Measurements from ENCODE around the gene ITIH5.

DNA sequence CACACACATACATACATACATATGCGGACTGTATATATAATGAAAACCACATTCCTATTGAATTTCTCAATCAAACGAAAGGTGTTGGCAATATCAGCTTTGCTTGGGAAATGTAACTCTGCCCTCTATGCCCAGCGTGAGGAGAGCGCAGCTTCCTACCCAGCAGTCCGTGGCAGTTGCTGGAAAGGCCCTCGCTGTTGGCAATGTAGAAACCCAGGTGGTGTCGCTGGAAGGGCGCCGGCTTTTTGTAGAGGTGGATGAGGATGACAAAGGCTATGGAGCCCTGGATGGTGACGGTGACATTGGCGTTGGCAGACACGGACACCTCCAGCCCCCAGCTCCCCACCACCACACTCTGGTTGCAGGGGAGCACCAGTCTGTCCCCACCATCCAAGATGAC lies 100.9 kb downstream of the ITIH5 start:
- TF ChIP-seq, protein P1, sequence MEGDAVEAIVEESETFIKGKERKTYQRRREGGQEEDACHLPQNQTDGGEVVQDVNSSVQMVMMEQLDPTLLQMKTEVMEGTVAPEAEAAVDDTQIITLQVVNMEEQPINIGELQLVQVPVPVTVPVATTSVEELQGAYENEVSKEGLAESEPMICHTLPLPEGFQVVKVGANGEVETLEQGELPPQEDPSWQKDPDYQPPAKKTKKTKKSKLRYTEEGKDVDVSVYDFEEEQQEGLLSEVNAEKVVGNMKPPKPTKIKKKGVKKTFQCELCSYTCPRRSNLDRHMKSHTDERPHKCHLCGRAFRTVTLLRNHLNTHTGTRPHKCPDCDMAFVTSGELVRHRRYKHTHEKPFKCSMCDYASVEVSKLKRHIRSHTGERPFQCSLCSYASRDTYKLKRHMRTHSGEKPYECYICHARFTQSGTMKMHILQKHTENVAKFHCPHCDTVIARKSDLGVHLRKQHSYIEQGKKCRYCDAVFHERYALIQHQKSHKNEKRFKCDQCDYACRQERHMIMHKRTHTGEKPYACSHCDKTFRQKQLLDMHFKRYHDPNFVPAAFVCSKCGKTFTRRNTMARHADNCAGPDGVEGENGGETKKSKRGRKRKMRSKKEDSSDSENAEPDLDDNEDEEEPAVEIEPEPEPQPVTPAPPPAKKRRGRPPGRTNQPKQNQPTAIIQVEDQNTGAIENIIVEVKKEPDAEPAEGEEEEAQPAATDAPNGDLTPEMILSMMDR (IDR thresholded peaks at IDR 0.05; ENCODE audit: low read length) = no peak
- TF ChIP-seq EZH2phosphoT487 (IDR thresholded peaks at IDR 0.05; ENCODE audit: low read length) (no peak), EZH2 (optimal IDR thresholded peaks at IDR 0.05; ENCODE audit: low read depth, low read length) (no peak)

All from MM.1S (cell line).